GM12878 (cell line): ENCODE results near the gene TRIP6. TPM values are rescaled to one million over a fixed set of nuclear protein-coding genes. Genes with fewer than 3 reads are reported as not detected.

Source experiments
- RCOR1 ChIP-seq: conservative IDR thresholded peaks from 2 replicates; pipeline ENCODE4 v1.6.1; 2012; ENCODE audit warnings: low read depth, low read length, improper control_type of control experiment
- polyA plus RNA-seq, 11 experiments: library from polyadenylated mRNA; depleted of rRNA in 4 of 11; unstranded in 6 of 11; stranded (reverse) in 5 of 11; fragments of >200 nt; fragmentation: Nextera tagmentation in 4 of 11; fragmentation: Illumina TruSeq in 1 of 11; extraction: Ambion mirVana in 4 of 11; extraction: Trizol in 1 of 11; gene quantifications; 1 replicate in 1 of 11; 2 replicates in 10 of 11; pipeline versions ENCODE4 v1.2.1 to v1.2.3, GENCODE V29; 2011 to 2016; ENCODE audit warnings: inconsistent platforms in 2 of 11, missing spikeins in 2 of 11, low read depth in 1 of 11
- total RNA-seq, 4 experiments: library from RNA; depleted of rRNA in 3 of 4; stranded (reverse); fragments of >200 nt in 3 of 4; fragmentation: Illumina TruSeq in 1 of 4; extraction: Trizol in 1 of 4; gene quantifications; 2 replicates each; pipeline versions ENCODE4 v1.2.1 to v1.2.3, GENCODE V29; 2013 to 2021
- TF ChIP-seq, protein P1 (sequence below): IDR thresholded peaks from 2 replicates; pipeline ENCODE4 v1.6.1; 2012; ENCODE audit warnings: mild to moderate bottlenecking, low read depth, low read length
- TF ChIP-seq, protein P2 (sequence below): fragments of 450-650 bp; formaldehyde crosslinking; IDR thresholded peaks from 2 replicates; pipeline ENCODE4 v1.5.0; 2022; ENCODE audit warnings: mild to moderate bottlenecking, missing genetic modification characterization
- TF ChIP-seq, protein P3 (sequence below): fragments of 450-650 bp; IDR thresholded peaks from 2 replicates; pipeline ENCODE4 v1.6.1; 2016; ENCODE audit warnings: mild to moderate bottlenecking

Gene TRIP6
- total and polyA plus RNA-seq, 10 of the 15 experiments (the other 5 are each of a cell fraction or from before 2014, with no cell fraction given) = 2.5 to 47.4 (median 25.5) TPM

DNA sequence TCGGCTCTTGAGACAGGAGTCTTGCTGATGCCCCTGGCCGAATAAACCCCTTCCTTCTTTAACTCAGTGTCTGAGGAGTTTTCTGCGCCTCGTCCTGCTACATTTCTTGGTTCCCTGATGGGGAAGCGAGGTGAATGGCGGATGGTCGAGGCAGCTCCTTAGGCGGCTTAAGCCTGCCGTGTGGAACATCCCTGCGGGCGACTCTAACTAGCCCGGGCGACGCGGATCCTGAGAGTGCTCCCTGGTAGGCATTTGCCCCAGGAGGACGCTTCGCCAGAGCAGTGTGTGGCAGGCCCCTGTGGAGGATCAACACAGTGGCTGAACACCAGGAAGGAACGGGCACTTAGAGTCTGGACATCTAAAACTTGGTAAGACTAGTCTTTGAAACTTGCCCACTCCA is 27.8 kb upstream of the TRIP6 start (continued):
- TF ChIP-seq, protein P1, sequence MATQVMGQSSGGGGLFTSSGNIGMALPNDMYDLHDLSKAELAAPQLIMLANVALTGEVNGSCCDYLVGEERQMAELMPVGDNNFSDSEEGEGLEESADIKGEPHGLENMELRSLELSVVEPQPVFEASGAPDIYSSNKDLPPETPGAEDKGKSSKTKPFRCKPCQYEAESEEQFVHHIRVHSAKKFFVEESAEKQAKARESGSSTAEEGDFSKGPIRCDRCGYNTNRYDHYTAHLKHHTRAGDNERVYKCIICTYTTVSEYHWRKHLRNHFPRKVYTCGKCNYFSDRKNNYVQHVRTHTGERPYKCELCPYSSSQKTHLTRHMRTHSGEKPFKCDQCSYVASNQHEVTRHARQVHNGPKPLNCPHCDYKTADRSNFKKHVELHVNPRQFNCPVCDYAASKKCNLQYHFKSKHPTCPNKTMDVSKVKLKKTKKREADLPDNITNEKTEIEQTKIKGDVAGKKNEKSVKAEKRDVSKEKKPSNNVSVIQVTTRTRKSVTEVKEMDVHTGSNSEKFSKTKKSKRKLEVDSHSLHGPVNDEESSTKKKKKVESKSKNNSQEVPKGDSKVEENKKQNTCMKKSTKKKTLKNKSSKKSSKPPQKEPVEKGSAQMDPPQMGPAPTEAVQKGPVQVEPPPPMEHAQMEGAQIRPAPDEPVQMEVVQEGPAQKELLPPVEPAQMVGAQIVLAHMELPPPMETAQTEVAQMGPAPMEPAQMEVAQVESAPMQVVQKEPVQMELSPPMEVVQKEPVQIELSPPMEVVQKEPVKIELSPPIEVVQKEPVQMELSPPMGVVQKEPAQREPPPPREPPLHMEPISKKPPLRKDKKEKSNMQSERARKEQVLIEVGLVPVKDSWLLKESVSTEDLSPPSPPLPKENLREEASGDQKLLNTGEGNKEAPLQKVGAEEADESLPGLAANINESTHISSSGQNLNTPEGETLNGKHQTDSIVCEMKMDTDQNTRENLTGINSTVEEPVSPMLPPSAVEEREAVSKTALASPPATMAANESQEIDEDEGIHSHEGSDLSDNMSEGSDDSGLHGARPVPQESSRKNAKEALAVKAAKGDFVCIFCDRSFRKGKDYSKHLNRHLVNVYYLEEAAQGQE = no peak
- TF ChIP-seq, protein P2, sequence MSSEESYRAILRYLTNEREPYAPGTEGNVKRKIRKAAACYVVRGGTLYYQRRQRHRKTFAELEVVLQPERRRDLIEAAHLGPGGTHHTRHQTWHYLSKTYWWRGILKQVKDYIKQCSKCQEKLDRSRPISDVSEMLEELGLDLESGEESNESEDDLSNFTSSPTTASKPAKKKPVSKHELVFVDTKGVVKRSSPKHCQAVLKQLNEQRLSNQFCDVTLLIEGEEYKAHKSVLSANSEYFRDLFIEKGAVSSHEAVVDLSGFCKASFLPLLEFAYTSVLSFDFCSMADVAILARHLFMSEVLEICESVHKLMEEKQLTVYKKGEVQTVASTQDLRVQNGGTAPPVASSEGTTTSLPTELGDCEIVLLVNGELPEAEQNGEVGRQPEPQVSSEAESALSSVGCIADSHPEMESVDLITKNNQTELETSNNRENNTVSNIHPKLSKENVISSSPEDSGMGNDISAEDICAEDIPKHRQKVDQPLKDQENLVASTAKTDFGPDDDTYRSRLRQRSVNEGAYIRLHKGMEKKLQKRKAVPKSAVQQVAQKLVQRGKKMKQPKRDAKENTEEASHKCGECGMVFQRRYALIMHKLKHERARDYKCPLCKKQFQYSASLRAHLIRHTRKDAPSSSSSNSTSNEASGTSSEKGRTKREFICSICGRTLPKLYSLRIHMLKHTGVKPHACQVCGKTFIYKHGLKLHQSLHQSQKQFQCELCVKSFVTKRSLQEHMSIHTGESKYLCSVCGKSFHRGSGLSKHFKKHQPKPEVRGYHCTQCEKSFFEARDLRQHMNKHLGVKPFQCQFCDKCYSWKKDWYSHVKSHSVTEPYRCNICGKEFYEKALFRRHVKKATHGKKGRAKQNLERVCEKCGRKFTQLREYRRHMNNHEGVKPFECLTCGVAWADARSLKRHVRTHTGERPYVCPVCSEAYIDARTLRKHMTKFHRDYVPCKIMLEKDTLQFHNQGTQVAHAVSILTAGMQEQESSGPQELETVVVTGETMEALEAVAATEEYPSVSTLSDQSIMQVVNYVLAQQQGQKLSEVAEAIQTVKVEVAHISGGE (CRISPR knock-in tag) = no peak
- no peak for TF ChIP-seq RCOR1
- TF ChIP-seq, protein P3, sequence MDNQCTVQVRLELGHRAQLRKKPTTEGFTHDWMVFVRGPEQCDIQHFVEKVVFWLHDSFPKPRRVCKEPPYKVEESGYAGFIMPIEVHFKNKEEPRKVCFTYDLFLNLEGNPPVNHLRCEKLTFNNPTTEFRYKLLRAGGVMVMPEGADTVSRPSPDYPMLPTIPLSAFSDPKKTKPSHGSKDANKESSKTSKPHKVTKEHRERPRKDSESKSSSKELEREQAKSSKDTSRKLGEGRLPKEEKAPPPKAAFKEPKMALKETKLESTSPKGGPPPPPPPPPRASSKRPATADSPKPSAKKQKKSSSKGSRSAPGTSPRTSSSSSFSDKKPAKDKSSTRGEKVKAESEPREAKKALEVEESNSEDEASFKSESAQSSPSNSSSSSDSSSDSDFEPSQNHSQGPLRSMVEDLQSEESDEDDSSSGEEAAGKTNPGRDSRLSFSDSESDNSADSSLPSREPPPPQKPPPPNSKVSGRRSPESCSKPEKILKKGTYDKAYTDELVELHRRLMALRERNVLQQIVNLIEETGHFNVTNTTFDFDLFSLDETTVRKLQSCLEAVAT = no peak
- TF ChIP-seq, all 136 proteins: peak for 0
